Parathyroid adenoma (tissue), 2 donors: ENCODE measurements around the gene SMAD9.

Experiments used
- H2AFZ ChIP-seq: fragments of 300-600 bp; sonication (generic); one replicate; pipeline ENCODE4 v1.7.0; 2017; ENCODE audit warnings: antibody characterized with exemption, mild to moderate bottlenecking
- H3K27ac ChIP-seq: fragments of 300-600 bp; sonication (generic); one replicate; pipeline ENCODE4 v1.7.0; 2017
- H3K27me3 ChIP-seq: fragments of 300-600 bp; sonication (generic); one replicate; pipeline ENCODE4 v1.7.0; 2017; ENCODE audit warnings: low read length; ENCODE audit not compliant: control insufficient read depth, insufficient read depth
- H3K36me3 ChIP-seq: fragments of 300-600 bp; sonication (generic); one replicate; pipeline ENCODE4 v1.7.0; 2017; ENCODE audit warnings: low read length; ENCODE audit not compliant: control insufficient read depth, insufficient read depth
- H3K4me1 ChIP-seq: fragments of 300-600 bp; sonication (generic); one replicate; pipeline ENCODE4 v1.7.0; 2017; ENCODE audit warnings: control low read depth
- H3K4me2 ChIP-seq: fragments of 300-600 bp; sonication (generic); one replicate; pipeline ENCODE4 v1.7.0; 2017; ENCODE audit warnings: low read length
- H3K4me3 ChIP-seq: fragments of 300-600 bp; sonication (generic); one replicate; pipeline ENCODE4 v1.7.0; 2017; ENCODE audit warnings: low read depth, low read length
- H3K79me2 ChIP-seq: fragments of 300-600 bp; sonication (generic); one replicate; pipeline ENCODE4 v1.7.0; 2017; ENCODE audit warnings: control low read depth
- H3K9ac ChIP-seq: fragments of 300-600 bp; sonication (generic); one replicate; pipeline ENCODE4 v1.7.0; 2017; ENCODE audit warnings: mild to moderate bottlenecking
- H3K9me3 ChIP-seq: fragments of 300-600 bp; sonication (generic); one replicate; pipeline ENCODE4 v1.7.0; 2017; ENCODE audit warnings: low read length; ENCODE audit not compliant: control insufficient read depth
- CTCF ChIP-seq: fragments of 300-600 bp; sonication (generic); IDR thresholded peaks from one replicate; pipeline ENCODE4 v1.7.0; 2017; ENCODE audit warnings: antibody characterized with exemption, mild to moderate bottlenecking
- donor health status: primary hyperparathyroidism.

Gene SMAD9

GRCh38 chr13:36814465-36814864, 105.6 kb downstream of the SMAD9 start:
- H3K9ac ChIP-seq: no peak overlapping the region
- no peaks in the 10 kb centered on the region for H3K4me1 ChIP-seq
- no peak overlapping the region for H2AFZ ChIP-seq
- peaks cover 1% of the 10 kb centered on the region for H3K79me2 ChIP-seq
- no peak for TF ChIP-seq CTCF
- H3K9me3 ChIP-seq: no peaks in the 10 kb centered on the region
- no peaks in the 10 kb centered on the region for H3K27me3 ChIP-seq
- no peak overlapping the region for H3K4me2 ChIP-seq
- H3K27ac ChIP-seq: no peak overlapping the region
- H3K36me3 ChIP-seq: no peaks in the 10 kb centered on the region
- H3K4me3 ChIP-seq: no peak overlapping the region

- TF ChIP-seq CTCF: no peak
- no peak overlapping the region for H2AFZ ChIP-seq
- no peaks in the 10 kb centered on the region for H3K27me3 ChIP-seq
- H3K36me3 ChIP-seq: no peaks in the 10 kb centered on the region
- no peak overlapping the region for H3K4me3 ChIP-seq
- no peaks in the 10 kb centered on the region for H3K79me2 ChIP-seq
- H3K27ac ChIP-seq: no peak overlapping the region
- no peaks in the 10 kb centered on the region for H3K4me1 ChIP-seq
- H3K4me2 ChIP-seq: no peak overlapping the region
- no peak overlapping the region for H3K9ac ChIP-seq
- H3K9me3 ChIP-seq: no peaks in the 10 kb centered on the region
Observed at GRCh38 chr13:36813225-36813624, 106.8 kb downstream of the SMAD9 start.

GRCh38 chr13:36807616-36808015, 112.4 kb downstream of the SMAD9 start:
- Histone ChIP-seq H3K27me3 (no peaks in the 10 kb centered on the region), H3K4me3 (no peak overlapping the region), H3K36me3 (no peaks in the 10 kb centered on the region), H3K27ac (no peak overlapping the region), H2AFZ (no peak overlapping the region), H3K9ac (no peak overlapping the region), H3K4me1 (no peaks in the 10 kb centered on the region), H3K9me3 (no peaks in the 10 kb centered on the region), H3K79me2 (no peaks in the 10 kb centered on the region), H3K4me2 (no peak overlapping the region)
- no peak for TF ChIP-seq CTCF

GRCh38 chr13:36806102-36806501, 113.9 kb downstream of the SMAD9 start:
- H3K4me2 ChIP-seq: no peak overlapping the region
- H3K27ac ChIP-seq: no peak overlapping the region
- H3K4me1 ChIP-seq: no peaks in the 10 kb centered on the region
- H3K9me3 ChIP-seq: no peaks in the 10 kb centered on the region
- H3K9ac ChIP-seq: no peak overlapping the region
- no peak overlapping the region for H2AFZ ChIP-seq
- no peaks in the 10 kb centered on the region for H3K36me3 ChIP-seq
- no peaks in the 10 kb centered on the region for H3K79me2 ChIP-seq
- no peak for TF ChIP-seq CTCF
- no peaks in the 10 kb centered on the region for H3K27me3 ChIP-seq
- no peak overlapping the region for H3K4me3 ChIP-seq

GRCh38 chr13:36804588-36804987, 115.5 kb downstream of the SMAD9 start:
- Histone ChIP-seq H3K36me3 (no peaks in the 10 kb centered on the region), H3K79me2 (no peaks in the 10 kb centered on the region), H3K4me2 (no peak overlapping the region), H3K9me3 (no peaks in the 10 kb centered on the region), H3K27me3 (no peaks in the 10 kb centered on the region), H3K9ac (no peak overlapping the region), H2AFZ (no peak overlapping the region), H3K4me3 (no peak overlapping the region), H3K4me1 (no peaks in the 10 kb centered on the region), H3K27ac (no peak overlapping the region)
- no peak for TF ChIP-seq CTCF
